Uterus (tissue), 2 donors: Measurements from ENCODE around the gene MAPRE2.

ENCODE experiments used
- CTCF ChIP-seq, 4 experiments: fragments of 200-600 bp in 2 of 4; fragments of 450-650 bp in 2 of 4; sonication (generic) in 2 of 4; IDR thresholded peaks; one replicate each; pipeline ENCODE4 v1.5.1; 2016 to 2019; ENCODE audit warnings: antibody characterized with exemption in 4 of 4, mild to moderate bottlenecking in 2 of 4, moderate library complexity in 1 of 4
- POLR2A ChIP-seq, 2 donors: fragments of 450-650 bp; IDR thresholded peaks; one replicate each; pipeline ENCODE4 v1.6.1; 2016; ENCODE audit warnings: antibody characterized with exemption in 2 of 2, mild to moderate bottlenecking in 1 of 2, moderate library complexity in 1 of 2

GRCh38 chr18:35161934-35162333 lies 120.7 kb downstream of the MAPRE2 start:
- no peak for TF ChIP-seq CTCF (IDR thresholded peaks at IDR 0.05)
- no peak for TF ChIP-seq POLR2A (IDR thresholded peaks at IDR 0.05)
